Measurements from ENCODE around the gene C1QTNF8.

GRCh38 chr16:1049976-1050247, 46.1 kb downstream of the C1QTNF8 start:
- TF ChIP-seq CTCF (IDR thresholded peaks at IDR 0.05), result no peak
- no peak for TF ChIP-seq POLR2A (IDR thresholded peaks at IDR 0.05; ENCODE audit: low read depth)

Data from esophagus muscularis mucosa (tissue), 3 donors.